HepG2 (cell line): ENCODE measurements around the gene SLC17A9. TPM values are rescaled to one million over a fixed set of nuclear protein-coding genes. Genes with fewer than 3 reads are reported as not detected.

Experiments
- ATAC-seq: fragments of 200-7000 bp; cut with Tn5 transposase; 3 replicates; pipeline ENCODE4 v1.9.1; 2020; ENCODE audit warnings: mild to moderate bottlenecking, moderate library complexity
- BruUV-seq: library from RNA; stranded (reverse); fragments of 400-500 nt; replicated peaks from 2 replicates; lab custom pipeline; 2021; lab: Mats Ljungman, UMichigan
- CTCF ChIA-PET: fragments of 300-600 bp; formaldehyde crosslinking; extraction: SDS; loops from one replicate; lab custom pipeline; 2021; ENCODE audit warnings: low total read pairs, inconsistent platforms, low intra/inter-chr PET ratio; lab: Yijun Ruan, JAX
- POLR2A ChIA-PET: fragments of 350-600 bp; sonication (Branson Sonifier 250); formaldehyde crosslinking; loops from one replicate; lab custom pipeline; 2020; ENCODE audit warnings: antibody characterized with exemption, inconsistent platforms; lab: Yijun Ruan, JAX
- DNase-seq: peaks from one replicate; pipeline ENCODE4 v3.0.0-alpha.2; 2015; ENCODE audit warnings: low spot score
- FAIRE-seq: peaks from 3 replicates; lab custom pipeline; 2011; peaks lifted over from hg19 to GRCh38; lab: Jason Lieb, UNC
- H2AFZ ChIP-seq: one replicate; pipeline ENCODE4 v1.6.1; 2011; ENCODE audit warnings: low read length, inconsistent platforms
- H3K27ac ChIP-seq: fragments of 300-600 bp; 3 replicates; pipeline ENCODE4 v1.8.0; 2011; ENCODE audit warnings: mixed run types, mild to moderate bottlenecking, mixed read lengths, low read length, inconsistent platforms; ENCODE audit not compliant: insufficient read depth; ENCODE audit errors: extremely low read length
- H3K27me3 ChIP-seq, 2 experiments: fragments of 200-600 bp in 1 of 2; 2 replicates in 1 of 2; 3 replicates in 1 of 2; pipeline versions ENCODE4 v1.6.0 to v1.8.0; 2011; ENCODE audit warnings: low read length in 2 of 2, mild to moderate bottlenecking in 2 of 2, moderate library complexity in 2 of 2, inconsistent platforms in 1 of 2; ENCODE audit not compliant: insufficient read depth in 2 of 2, control insufficient read depth in 1 of 2
- H3K36me3 ChIP-seq, 2 experiments: fragments of 200-600 bp in 1 of 2; replicated peaks in 1 of 2; 2 replicates in 1 of 2; 3 replicates in 1 of 2; pipeline versions ENCODE4 v1.5.1 to v1.8.0; 2011; ENCODE audit warnings: low read length in 2 of 2, inconsistent platforms in 1 of 2; ENCODE audit not compliant: insufficient read depth in 2 of 2, control insufficient read depth in 1 of 2
- H3K4me1 ChIP-seq: 2 replicates; pipeline ENCODE4 v1.5.1; 2012; ENCODE audit warnings: low read length, inconsistent platforms; ENCODE audit not compliant: insufficient read depth
- H3K4me2 ChIP-seq: 2 replicates; pipeline ENCODE4 v1.6.0; 2011; ENCODE audit warnings: low read depth, low read length, inconsistent platforms
- H3K4me3 ChIP-seq, 3 experiments: fragments of 200-600 bp in 1 of 3; sonication (generic), shearing (Covaris generic) in 1 of 3; replicated peaks in 1 of 3; 2 replicates each; pipeline ENCODE4 v1.5.1; 2011 to 2016; ENCODE audit warnings: low read length in 3 of 3, inconsistent platforms in 2 of 3, low read depth in 2 of 3, mild to moderate bottlenecking in 2 of 3, control low read depth in 1 of 3, mixed read lengths in 1 of 3; ENCODE audit not compliant: insufficient read depth in 1 of 3
- H3K79me2 ChIP-seq: one replicate; pipeline ENCODE4 v1.6.1; 2011; ENCODE audit warnings: low read length, inconsistent platforms; ENCODE audit not compliant: insufficient read depth
- H3K9ac ChIP-seq: 2 replicates; pipeline ENCODE4 v1.6.0; 2011; ENCODE audit warnings: mild to moderate bottlenecking, low read depth, low read length, inconsistent platforms; ENCODE audit not compliant: insufficient read depth
- H3K9me3 ChIP-seq: 2 replicates; pipeline ENCODE4 v1.5.1; 2012; ENCODE audit warnings: mild to moderate bottlenecking, low read length
- H4K20me1 ChIP-seq: 2 replicates; pipeline ENCODE4 v1.6.0; 2011; ENCODE audit warnings: inconsistent platforms, mild to moderate bottlenecking, low read length, moderate library complexity; ENCODE audit not compliant: insufficient read depth
- CAMTA2 ChIP-seq: sonication (generic); formaldehyde crosslinking; IDR thresholded peaks from 2 replicates; pipeline ENCODE4 v1.4.0; 2020; ENCODE audit warnings: mild to moderate bottlenecking, missing genetic modification reagents, borderline replicate concordance
- CSRNP1 ChIP-seq: sonication (generic); formaldehyde crosslinking; IDR thresholded peaks from 2 replicates; pipeline ENCODE4 v1.8.1; 2023; ENCODE audit warnings: mild to moderate bottlenecking, missing genetic modification reagents
- HES4 ChIP-seq: sonication (generic); formaldehyde crosslinking; IDR thresholded peaks from 2 replicates; pipeline ENCODE4 v1.9.0; 2021; ENCODE audit warnings: mild to moderate bottlenecking, missing genetic modification reagents, borderline replicate concordance
- IRF2 ChIP-seq: IDR thresholded peaks from 2 replicates; pipeline ENCODE4 v1.6.1; 2018; ENCODE audit warnings: missing genetic modification reagents, missing compliant biosample characterization
- MTA1 ChIP-seq: sonication (generic); formaldehyde crosslinking; IDR thresholded peaks from 2 replicates; pipeline ENCODE4 v1.4.0; 2020; ENCODE audit warnings: missing genetic modification reagents, mild to moderate bottlenecking, borderline replicate concordance
- SALL1 ChIP-seq: sonication (generic); formaldehyde crosslinking; IDR thresholded peaks from 2 replicates; pipeline ENCODE4 v1.8.0; 2022; ENCODE audit warnings: mild to moderate bottlenecking, missing genetic modification reagents
- TOE1 ChIP-seq: sonication (generic); formaldehyde crosslinking; IDR thresholded peaks from 2 replicates; pipeline ENCODE4 v1.4.0; 2020; ENCODE audit warnings: mild to moderate bottlenecking, missing genetic modification reagents
- UBTF ChIP-seq: sonication (generic); formaldehyde crosslinking; IDR thresholded peaks from 2 replicates; pipeline ENCODE4 v1.4.0; 2020; ENCODE audit warnings: mild to moderate bottlenecking, missing genetic modification reagents
- ZNF343 ChIP-seq: sonication (generic); formaldehyde crosslinking; IDR thresholded peaks from 2 replicates; pipeline ENCODE4 v1.4.0; 2020; ENCODE audit warnings: mild to moderate bottlenecking, missing genetic modification reagents
- ZNF646 ChIP-seq: sonication (generic); formaldehyde crosslinking; IDR thresholded peaks from 2 replicates; pipeline ENCODE4 v1.9.0; 2021; ENCODE audit warnings: mild to moderate bottlenecking, missing genetic modification reagents
- ZNF7 ChIP-seq: IDR thresholded peaks from 2 replicates; pipeline ENCODE4 v1.6.1; 2016; ENCODE audit warnings: missing biosample characterization, missing genetic modification reagents
- ZNF768 ChIP-seq: sonication (generic); formaldehyde crosslinking; IDR thresholded peaks from 2 replicates; pipeline ENCODE4 v1.4.0; 2020; ENCODE audit warnings: missing genetic modification reagents
- WGBS: methylation state at CpG from one replicate; pipeline ENCODE4 v1.1.6; 2017; ENCODE audit warnings: low lambda C conversion rate; 5-methylcytosine and 5-hydroxymethylcytosine counted together
- in situ Hi-C: cut with HindIII; loops from 2 replicates; pipeline ENCODE4 v1.10.0; 2017; ENCODE audit warnings: low pct_unique_long_range_greater_than_20kb; ENCODE audit not compliant: extremely low pct_ligation_motif_present
- intact Hi-C: fragments of 100-400 bp; cut with micrococcal nuclease; formaldehyde crosslinking; loops from one replicate; pipeline ENCODE4 v1.10.0; 2022; ENCODE audit not compliant: unreplicated experiment
- polyA plus RNA-seq, 8 experiments: library from polyadenylated mRNA; depleted of rRNA in 3 of 8; stranded (reverse) in 7 of 8; unstranded in 1 of 8; fragments of >200 nt; fragmentation: Illumina TruSeq in 4 of 8; extraction: Trizol in 4 of 8; gene quantifications; 2 replicates each; pipeline versions ENCODE4 v1.2.1 to v1.2.3, GENCODE V29; 2011 to 2016; ENCODE audit warnings: low read depth in 4 of 8, missing spikeins in 1 of 8, mixed read lengths in 1 of 8; ENCODE audit not compliant: insufficient read depth in 1 of 8
- total RNA-seq, 5 experiments: library from RNA; depleted of rRNA; stranded (reverse); fragments of >200 nt; fragmentation: Illumina TruSeq; extraction: Trizol; gene quantifications; 2 replicates each; pipeline ENCODE4 v1.2.3, GENCODE V29; 2016; ENCODE audit warnings: low read depth in 1 of 5

The SLC17A9 gene
- total and polyA plus RNA-seq, 2 of the 13 experiments (the other 11 are each of a cell fraction or from before 2014, with no cell fraction given) = 110 to 191 TPM

GRCh38 chr20:62964700-62965099, 12.2 kb downstream of the SLC17A9 start:
- BruUV-seq = no TSS peak
- Histone ChIP-seq H3K9me3 (no peaks in the 10 kb centered on the region), H4K20me1 (peaks cover 69% of the 10 kb centered on the region; the same call in 1 of the 2 replicates), H3K79me2 (no peaks in the 10 kb centered on the region), H3K9ac (no peak overlapping the region), H2AFZ (no peak overlapping the region), H3K4me1 (peaks cover 10% of the 10 kb centered on the region), H3K36me3 (peaks cover 61 to 67% of the 10 kb centered on the region in 2 experiments), H3K27ac (no peak overlapping the region), H3K27me3 (no peaks in the 10 kb centered on the region), H3K4me2 (no peak overlapping the region), H3K4me3 (no peak overlapping the region)
- no peak for DNase-seq
- ChIA-PET CTCF (no interaction called here), POLR2A (no interaction called here)
- 97% methylated on average over 19 of the region's 20 CpGs for WGBS
- no peak for FAIRE-seq
- ATAC-seq = no peak
- in situ Hi-C loops = no loop called here
- intact Hi-C loops = no loop called here
- TF ChIP-seq TOE1 (CRISPR knock-in tag) (no peak), ZNF343 (CRISPR knock-in tag) (no peak), ZNF768 (CRISPR knock-in tag) (0 out of 2 replicates have a peak, but pooled peaks have one; percentile 8), MTA1 (CRISPR knock-in tag) (0 out of 2 replicates have a peak, but pooled peaks have one; percentile 50), IRF2 (CRISPR knock-in tag) (no peak), CAMTA2 (CRISPR knock-in tag) (0 out of 2 replicates have a peak, but pooled peaks have one; percentile 31), HES4 (0 out of 2 replicates have a peak, but pooled peaks have one; percentile 12), ZNF7 (peak; percentile 27; the same call in 1 of the 2 replicates), ZNF646 (CRISPR knock-in tag) (no peak), UBTF (CRISPR knock-in tag) (no peak), SALL1 (no peak), CSRNP1 (CRISPR knock-in tag) (no peak)
